Head of caudate nucleus (tissue), 42 donors: ENCODE results near the gene DNHD1.
A peak's percentile ranks its signal among the peaks of the same experiment; 100 is the strongest.

ENCODE experiments used
- DNase-seq, 42 donors: peaks; one replicate each; pipeline versions ENCODE4 v3.0.0 to v3.0.0-alpha.2; 2020 to 2021; ENCODE audit warnings: mixed read lengths in 7 of 42
- intact Hi-C: fragments of 100-400 bp; cut with DNase I; formaldehyde crosslinking; loops from one replicate; pipeline ENCODE4 v1.15.0; 2022

DNHD1 gene

DNA sequence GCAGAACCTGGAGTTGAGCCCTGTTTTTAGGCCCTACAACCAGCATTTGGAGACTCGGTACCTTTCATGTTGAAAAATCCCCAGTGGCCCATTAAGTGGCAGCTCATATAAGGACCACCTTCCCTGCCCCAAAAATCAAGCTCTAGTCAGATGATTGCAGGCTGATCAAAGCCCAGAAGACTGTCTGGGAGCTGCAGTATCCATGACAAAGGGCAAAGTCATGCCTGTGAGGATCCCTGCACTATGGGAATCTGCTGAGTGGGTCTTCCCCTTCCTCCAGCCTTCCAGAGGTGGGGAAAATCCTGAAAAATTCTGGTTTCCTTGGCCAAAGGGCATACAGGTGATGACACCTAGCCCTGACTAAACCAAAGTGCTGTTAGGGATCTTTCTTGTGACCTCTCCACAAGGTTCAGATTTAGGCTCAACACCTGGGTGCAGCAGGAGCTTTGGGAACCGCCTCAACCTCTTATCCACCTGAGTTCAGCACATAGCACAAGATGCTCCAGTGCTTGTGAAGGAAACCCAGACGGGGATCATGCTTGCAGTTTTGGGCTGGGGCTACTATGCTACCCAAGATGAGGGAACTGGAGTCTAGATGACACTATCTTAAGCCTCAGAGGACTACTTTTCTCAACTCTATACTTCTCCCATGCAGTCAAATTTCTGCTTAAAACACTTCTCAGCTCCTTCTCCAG, 22.1 kb upstream of the DNHD1 start:
- no peak for DNase-seq
- intact Hi-C loops, result no loop called here

DNA sequence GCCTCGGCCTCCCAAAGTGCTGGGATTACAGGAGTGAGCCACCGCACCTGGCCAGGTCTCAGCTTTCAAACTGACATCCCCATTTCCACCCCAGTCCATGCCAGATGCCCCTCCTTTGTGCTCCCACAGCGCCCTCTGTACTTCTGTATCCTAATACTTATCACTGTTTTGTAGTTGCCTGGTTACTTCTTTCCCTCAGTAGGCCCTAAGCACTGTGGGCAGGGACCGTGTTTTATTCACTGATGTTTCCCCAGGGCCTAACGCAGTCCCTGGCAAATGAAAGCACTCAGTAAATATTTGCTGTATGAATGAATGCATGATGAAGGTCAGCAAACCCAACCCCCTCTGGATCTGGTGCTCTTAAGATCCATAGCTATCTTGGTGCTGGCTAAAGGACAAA, 21.1 kb upstream of the DNHD1 start:
- intact Hi-C loops, result no loop called here
- no peak for DNase-seq

DNA sequence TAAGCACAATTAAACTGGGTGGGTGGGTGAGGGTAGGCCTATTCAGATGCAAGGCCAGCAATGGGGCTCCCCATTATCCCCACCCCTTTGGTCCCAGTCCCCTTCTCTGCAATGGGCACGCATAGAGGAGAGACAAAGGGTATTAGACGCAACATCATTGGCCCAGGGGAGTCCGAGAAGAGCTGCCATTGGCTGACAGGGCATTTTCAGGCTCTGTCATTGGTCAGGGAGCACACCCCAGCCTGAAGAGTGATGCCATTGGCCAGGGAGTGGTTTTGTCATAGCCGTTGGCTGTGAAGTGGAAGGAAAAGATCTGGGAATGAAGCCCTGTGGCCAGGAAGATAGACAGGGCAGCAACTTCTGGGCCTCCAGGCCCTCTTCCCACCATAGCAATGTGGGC, 20.5 kb upstream of the DNHD1 start:
- intact Hi-C loops, result no loop called here
- DNase-seq, result no peak

DNA sequence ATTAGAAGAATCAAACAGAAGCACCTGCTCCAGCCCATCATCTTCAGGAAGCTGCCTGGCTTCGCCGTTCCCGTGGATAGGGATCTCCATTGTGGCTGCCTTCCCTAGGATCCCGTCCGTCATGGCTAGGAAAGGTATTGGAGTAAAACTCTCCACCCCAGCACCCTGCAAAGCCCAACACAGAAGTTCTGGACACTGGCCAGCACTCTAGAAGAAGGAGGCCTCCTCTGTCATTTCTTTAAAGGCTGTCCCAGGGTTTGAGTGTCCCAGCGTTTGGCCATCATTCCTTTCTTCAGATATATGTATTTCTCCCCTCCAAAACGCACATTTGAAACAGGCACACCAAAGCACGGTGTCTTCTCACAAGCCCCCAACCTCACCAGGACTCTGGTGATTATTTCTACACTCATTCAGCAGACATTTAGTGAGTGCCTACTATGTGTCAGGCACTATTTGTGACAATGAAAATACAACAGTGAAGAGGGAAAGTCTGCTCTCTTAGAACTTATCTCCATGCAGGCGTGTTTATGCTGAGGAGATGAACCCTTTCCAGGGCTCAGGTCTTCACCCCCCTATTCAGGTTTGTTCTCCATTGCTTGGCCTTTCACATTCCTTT, 16.7 kb upstream of the DNHD1 start:
- intact Hi-C loops, result no loop called here
- DNase-seq, result no peak

DNA sequence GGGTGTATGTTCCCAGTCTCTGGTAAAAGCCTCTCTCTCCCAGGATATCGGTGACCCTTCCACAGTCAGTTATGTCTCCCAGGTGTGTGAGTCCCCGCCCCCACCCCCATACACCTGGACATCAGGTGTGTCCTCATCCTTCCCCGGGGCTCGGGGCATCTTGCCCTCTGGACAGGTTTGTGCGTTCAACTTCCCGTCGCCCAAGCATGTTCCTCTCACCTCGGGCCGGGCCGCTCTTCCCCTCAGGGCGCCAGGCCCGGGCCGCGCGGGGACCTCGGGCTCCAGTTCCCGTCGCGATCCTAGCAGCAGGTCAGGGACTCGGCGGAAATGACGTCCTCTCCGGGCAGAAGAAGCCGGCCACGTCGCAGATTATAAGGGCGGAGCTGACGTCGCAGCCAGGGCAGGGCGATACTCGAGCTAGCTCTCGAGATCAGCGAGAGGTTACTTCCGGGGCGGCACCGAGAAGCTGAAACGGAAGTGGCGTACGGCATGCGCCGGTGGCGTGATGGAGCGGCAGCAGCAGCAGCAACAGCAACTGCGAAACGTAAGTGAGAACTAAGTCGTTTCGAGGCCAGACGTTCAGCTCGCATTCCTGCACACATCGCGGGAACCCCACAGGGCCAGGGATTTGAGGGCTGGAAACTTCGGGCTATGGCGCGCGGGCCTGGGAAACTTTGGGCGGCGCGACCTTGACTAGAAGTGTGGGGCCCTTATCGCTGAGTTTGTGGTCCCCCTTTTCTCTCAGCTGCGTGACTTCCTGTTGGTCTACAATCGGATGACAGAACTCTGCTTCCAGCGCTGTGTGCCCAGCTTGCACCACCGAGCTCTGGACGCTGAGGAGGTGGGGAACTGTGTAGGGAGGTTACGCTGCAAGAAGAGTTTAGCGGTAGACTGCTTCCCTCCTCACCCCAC, 15.8 kb upstream of the DNHD1 start, which contains the start of the genes ARFIP2 and TIMM10B:
Gene ARFIP2, minus strand, starts transcription at position 320 of the 912 bp plus-strand sequence. CDS start 910 bp downstream, outside the sequence.
Gene TIMM10B, plus strand, starts transcription at position 490 of the 912 bp plus-strand sequence. Its CDS starts 16 bp downstream, at position 506.
- intact Hi-C loops, result no loop called here
- DNase-seq, result peak; percentile 99 to 100 (median 100)

DNA sequence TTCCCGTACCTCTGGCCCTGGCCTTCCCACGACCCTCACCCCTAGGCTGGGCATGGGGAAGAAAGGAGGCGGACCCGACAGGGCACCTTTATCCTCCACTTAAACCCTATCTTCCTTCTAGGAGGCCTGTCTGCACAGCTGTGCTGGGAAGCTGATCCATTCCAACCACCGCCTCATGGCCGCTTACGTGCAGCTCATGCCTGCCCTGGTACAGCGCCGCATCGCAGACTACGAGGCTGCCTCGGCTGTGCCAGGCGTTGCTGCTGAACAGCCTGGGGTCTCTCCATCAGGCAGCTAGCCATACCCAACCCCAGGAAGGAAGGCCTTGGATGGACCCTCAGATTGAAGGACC, 15.2 kb upstream of the DNHD1 start:
- peak in 2 of 42 donors; percentile 17 to 19 for DNase-seq
- intact Hi-C loops, result no loop called here

- intact Hi-C loops, result no loop called here
- DNase-seq, result no peak
Observed at GRCh38 chr11:6482441-6482840, 14.6 kb upstream of the DNHD1 start.

DNA sequence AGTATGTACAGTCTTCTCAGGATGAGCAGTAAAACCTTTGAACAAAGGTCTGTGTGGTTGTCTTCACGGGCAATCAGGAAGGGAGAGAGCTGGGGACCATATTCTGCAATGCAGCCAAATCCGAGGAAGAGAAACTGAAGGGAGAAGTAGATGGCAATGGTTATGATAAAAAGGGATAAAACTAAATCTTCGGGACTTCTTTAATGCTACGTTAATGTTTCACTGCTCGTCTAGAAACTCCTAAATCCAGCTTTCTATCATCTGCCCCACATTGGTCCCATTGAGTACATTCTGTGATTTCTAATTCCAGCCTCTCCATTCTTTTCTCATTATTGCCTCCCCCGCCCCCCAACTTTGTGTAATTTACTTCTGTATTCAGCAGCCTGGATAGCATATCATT, 14.1 kb upstream of the DNHD1 start:
- intact Hi-C loops, result no loop called here
- no peak for DNase-seq

- intact Hi-C loops, result no loop called here
- DNase-seq, result no peak
Observed at GRCh38 chr11:6485661-6486060, 11.4 kb upstream of the DNHD1 start.

DNA sequence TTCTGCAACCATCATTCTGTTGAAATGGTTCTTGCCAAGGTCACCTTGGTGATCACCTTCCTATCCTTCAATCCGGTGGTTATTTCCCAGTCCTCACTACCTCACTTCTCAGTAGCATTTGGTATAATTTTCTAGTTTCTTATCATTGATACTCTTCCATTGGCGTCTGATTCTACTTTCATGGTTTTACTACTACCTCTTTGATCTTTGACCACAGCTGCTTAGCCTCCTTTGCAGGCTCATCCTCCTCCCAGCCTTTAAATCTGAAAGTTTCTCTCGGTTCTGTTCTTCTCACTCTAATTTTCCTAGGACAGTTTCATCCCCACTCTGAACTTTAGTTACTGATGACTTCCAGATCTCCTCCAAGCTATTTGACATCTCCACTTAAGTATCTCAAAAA, 10.8 kb upstream of the DNHD1 start:
- DNase-seq, result no peak
- intact Hi-C loops, result no loop called here

- DNase-seq, result no peak
- intact Hi-C loops, result no loop called here
Observed at GRCh38 chr11:6486938-6487337, 10.1 kb upstream of the DNHD1 start.

DNA sequence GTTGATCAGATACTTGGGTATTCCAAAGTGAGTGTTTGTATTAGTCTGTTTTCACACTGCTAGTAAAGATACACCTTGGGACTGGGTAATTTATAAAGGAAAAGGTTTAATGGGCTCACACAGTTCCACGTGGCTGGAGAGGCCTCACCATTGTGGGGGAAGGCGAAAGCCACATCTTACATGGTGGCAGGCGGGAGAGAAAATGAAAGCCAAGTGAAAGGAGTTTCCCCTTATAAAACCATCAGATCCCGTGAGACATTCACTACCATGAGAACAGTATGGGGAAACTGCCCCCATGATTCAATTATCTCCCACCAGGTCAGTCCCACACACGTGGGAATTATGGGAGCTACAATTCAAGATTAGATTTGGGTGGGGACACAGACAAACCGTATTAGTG, 8.7 kb upstream of the DNHD1 start:
- intact Hi-C loops, result no loop called here
- DNase-seq, result no peak

DNA sequence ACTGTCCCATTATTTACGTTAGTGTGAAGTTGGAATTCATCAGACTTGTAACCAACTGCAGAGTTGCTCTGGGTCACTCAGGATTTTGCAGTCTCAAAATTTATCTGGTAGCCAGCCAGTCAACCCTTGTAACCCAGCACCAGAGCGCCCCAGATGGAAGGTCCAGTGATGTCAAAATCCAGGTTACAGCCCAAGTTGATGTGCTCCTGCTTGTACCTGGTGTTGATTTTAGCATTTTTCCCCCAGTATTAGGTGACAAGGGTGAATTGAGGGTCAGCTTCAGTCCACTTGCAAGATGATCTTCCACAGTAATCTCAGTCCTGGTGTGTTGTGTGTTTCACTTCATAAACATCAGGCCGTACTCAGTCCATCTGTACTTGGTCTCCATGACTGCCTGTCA, 8.3 kb upstream of the DNHD1 start:
- intact Hi-C loops, result no loop called here
- no peak for DNase-seq

DNA sequence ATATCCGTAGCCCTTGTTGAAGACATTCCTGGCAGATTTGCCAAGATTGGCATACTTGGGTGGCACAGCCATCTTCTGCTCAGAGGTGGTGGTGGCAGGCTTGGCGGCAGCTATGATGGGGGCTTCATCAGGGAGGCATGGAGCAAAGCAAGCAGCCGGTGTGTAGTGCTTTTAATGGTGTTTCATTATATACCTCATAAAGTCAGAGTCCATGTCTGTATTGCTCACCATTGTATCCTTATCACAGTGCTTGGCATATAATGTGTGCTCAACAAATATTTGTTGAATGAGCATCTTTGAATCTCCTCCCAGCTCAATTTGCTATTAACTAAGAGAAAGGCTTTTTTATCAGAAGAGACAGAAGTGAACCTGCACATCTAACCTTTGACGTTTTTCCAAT, 7.8 kb upstream of the DNHD1 start:
- no peak for DNase-seq
- intact Hi-C loops, result no loop called here

GRCh38 chr11:6498121-6498520, 1.0 kb downstream of the DNHD1 start:
- DNase-seq, result no peak
- intact Hi-C loops, result no loop called here

GRCh38 chr11:6498544-6498943, 1.5 kb downstream of the DNHD1 start:
- intact Hi-C loops, result no loop called here
- DNase-seq, result no peak

- intact Hi-C loops, result no loop called here
- no peak for DNase-seq
Observed at GRCh38 chr11:6502382-6502781, 5.3 kb downstream of the DNHD1 start.

- intact Hi-C loops, result no loop called here
- DNase-seq, result no peak
Observed at GRCh38 chr11:6504166-6504565, 7.1 kb downstream of the DNHD1 start.

GRCh38 chr11:6505577-6506240, 8.6 kb downstream of the DNHD1 start:
- intact Hi-C loops, result no loop called here
- DNase-seq, result peak in 14 of 42 donors; percentile 6 to 67 (median 30)

GRCh38 chr11:6516865-6517264, 19.8 kb downstream of the DNHD1 start:
- DNase-seq, result no peak
- intact Hi-C loops, result no loop called here
